Measurements from ENCODE around the gene ATAD2B.

Gene ATAD2B

DNA sequence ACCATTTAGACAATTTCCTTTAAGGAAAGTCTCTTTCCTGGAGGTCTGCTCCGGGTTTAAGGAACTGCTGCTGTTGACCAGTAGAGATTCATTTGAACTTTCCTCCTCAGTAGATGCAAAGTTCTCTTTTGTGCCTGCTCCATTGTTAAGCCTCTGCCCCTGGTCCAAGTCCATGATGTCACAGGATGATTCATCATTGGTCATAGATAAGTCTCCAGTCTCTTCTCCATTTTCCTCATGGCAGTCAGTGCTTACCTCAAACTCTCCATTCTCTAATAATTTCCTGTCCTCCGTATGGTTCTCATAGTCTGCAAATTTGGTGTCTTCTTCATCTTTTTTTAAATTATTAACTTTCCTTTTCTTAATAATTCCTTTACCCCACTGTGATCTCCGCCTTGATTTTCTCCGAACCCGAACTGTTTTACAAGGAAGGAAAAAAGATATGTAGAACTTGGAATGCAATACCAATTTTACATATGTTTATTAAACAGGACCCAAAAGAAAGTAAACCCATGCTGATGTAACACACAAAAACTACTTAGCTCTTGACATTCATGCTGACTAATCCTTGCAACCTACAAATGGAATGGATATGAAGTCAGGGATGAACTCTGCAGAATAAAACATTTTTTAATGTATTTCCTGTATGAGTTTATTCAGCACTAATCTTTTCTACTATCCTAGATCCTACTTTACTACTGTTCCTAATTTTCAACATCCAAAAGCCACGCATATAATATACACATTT, 169.1 kb downstream of the ATAD2B start:
- peaks cover 0 to 5% of the 10 kb centered on the region in 2 experiments for H3K36me3 ChIP-seq (ENCODE audit: control insufficient read depth in 1 of 2, insufficient read depth in 2 of 2, low read length in 2 of 2)
- no peak overlapping the region for H2BK12ac ChIP-seq (ENCODE audit: low read length)
- DNase-seq, result peak; percentile 23 to 80
- no peak overlapping the region for H2BK120ac ChIP-seq (ENCODE audit: insufficient read depth, low read length, poor library complexity)
- WGBS (ENCODE audit: extremely low coverage, insufficient coverage, insufficient read length), result 100% methylated on average over 3 of the region's 6 CpGs
- no peaks in the 10 kb centered on the region for H3K27me3 ChIP-seq (ENCODE audit: insufficient read depth, low read length)
- no peak overlapping the region for H2AFZ ChIP-seq (ENCODE audit: insufficient read depth, low read length, poor library complexity)
- no peak overlapping the region for H2AK5ac ChIP-seq (ENCODE audit: low read length)
- no peak overlapping the region for H3K18ac ChIP-seq (ENCODE audit: low read length)
- H3K9ac ChIP-seq (ENCODE audit: low read length), result no peak overlapping the region
- H4K91ac ChIP-seq (ENCODE audit: low read depth, low read length), result no peak overlapping the region
- no peak overlapping the region for H3K4me3 ChIP-seq (ENCODE audit: low read depth, low read length)
- no peak overlapping the region for H3K4ac ChIP-seq (ENCODE audit: low read depth, low read length)
- H2BK5ac ChIP-seq (ENCODE audit: low read depth, low read length, poor library complexity), result no peak overlapping the region
- no peaks in the 10 kb centered on the region for H3K79me1 ChIP-seq (ENCODE audit: low read length)
- no peak overlapping the region for H4K12ac ChIP-seq (ENCODE audit: low read depth, low read length)
- no peak overlapping the region for H4K8ac ChIP-seq (ENCODE audit: low read depth, low read length)
- H3K27ac ChIP-seq (ENCODE audit: low read depth, low read length), result no peak overlapping the region
- H3K4me1 ChIP-seq (ENCODE audit: control insufficient read depth in 1 of 2, insufficient read depth in 2 of 2, low read length in 2 of 2), result peaks cover 0 to 2% of the 10 kb centered on the region in 2 experiments
- H3K14ac ChIP-seq (ENCODE audit: low read length), result no peak overlapping the region
- H3K4me2 ChIP-seq (ENCODE audit: low read length), result no peak overlapping the region
- peaks cover 1% of the 10 kb centered on the region for H3K9me3 ChIP-seq (ENCODE audit: insufficient read depth, low read depth, low read length)
- H3K23ac ChIP-seq (ENCODE audit: low read length), result no peak overlapping the region
- no peaks in the 10 kb centered on the region for H3K79me2 ChIP-seq (ENCODE audit: control insufficient read depth, insufficient read depth, low read length, poor library complexity)

GRCh38 chr2:23756593-23757292, 170.2 kb downstream of the ATAD2B start:
- no peak overlapping the region for H2AFZ ChIP-seq (ENCODE audit: insufficient read depth, low read length, poor library complexity)
- H3K9me3 ChIP-seq (ENCODE audit: insufficient read depth, low read depth, low read length), result peaks cover 1% of the 10 kb centered on the region
- no peak overlapping the region for H2BK12ac ChIP-seq (ENCODE audit: low read length)
- no peak overlapping the region for H3K4ac ChIP-seq (ENCODE audit: low read depth, low read length)
- no peak overlapping the region for H3K14ac ChIP-seq (ENCODE audit: low read length)
- no peak overlapping the region for H3K23ac ChIP-seq (ENCODE audit: low read length)
- H4K12ac ChIP-seq (ENCODE audit: low read depth, low read length), result no peak overlapping the region
- DNase-seq, result peak; percentile 64 to 87
- no peak overlapping the region for H2AK5ac ChIP-seq (ENCODE audit: low read length)
- H3K36me3 ChIP-seq (ENCODE audit: control insufficient read depth in 1 of 2, insufficient read depth in 2 of 2, low read length in 2 of 2), result peaks cover 0 to 5% of the 10 kb centered on the region in 2 experiments
- no peaks in the 10 kb centered on the region for H3K79me2 ChIP-seq (ENCODE audit: control insufficient read depth, insufficient read depth, low read length, poor library complexity)
- H3K79me1 ChIP-seq (ENCODE audit: low read length), result no peaks in the 10 kb centered on the region
- H4K8ac ChIP-seq (ENCODE audit: low read depth, low read length), result no peak overlapping the region
- H3K27ac ChIP-seq (ENCODE audit: low read depth, low read length), result no peak overlapping the region
- no peak overlapping the region for H3K18ac ChIP-seq (ENCODE audit: low read length)
- no CpG with 5 or more reads among the region's 7 CpGs for WGBS (ENCODE audit: extremely low coverage, insufficient coverage, insufficient read length)
- no peaks in the 10 kb centered on the region for H3K27me3 ChIP-seq (ENCODE audit: insufficient read depth, low read length)
- H3K4me2 ChIP-seq (ENCODE audit: low read length), result no peak overlapping the region
- H4K91ac ChIP-seq (ENCODE audit: low read depth, low read length), result no peak overlapping the region
- H3K4me3 ChIP-seq (ENCODE audit: low read depth, low read length), result no peak overlapping the region
- H3K4me1 ChIP-seq (ENCODE audit: control insufficient read depth in 1 of 2, insufficient read depth in 2 of 2, low read length in 2 of 2), result peaks cover 0 to 2% of the 10 kb centered on the region in 2 experiments
- no peak overlapping the region for H2BK5ac ChIP-seq (ENCODE audit: low read depth, low read length, poor library complexity)
- H2BK120ac ChIP-seq (ENCODE audit: insufficient read depth, low read length, poor library complexity), result no peak overlapping the region
- no peak overlapping the region for H3K9ac ChIP-seq (ENCODE audit: low read length)

DNA sequence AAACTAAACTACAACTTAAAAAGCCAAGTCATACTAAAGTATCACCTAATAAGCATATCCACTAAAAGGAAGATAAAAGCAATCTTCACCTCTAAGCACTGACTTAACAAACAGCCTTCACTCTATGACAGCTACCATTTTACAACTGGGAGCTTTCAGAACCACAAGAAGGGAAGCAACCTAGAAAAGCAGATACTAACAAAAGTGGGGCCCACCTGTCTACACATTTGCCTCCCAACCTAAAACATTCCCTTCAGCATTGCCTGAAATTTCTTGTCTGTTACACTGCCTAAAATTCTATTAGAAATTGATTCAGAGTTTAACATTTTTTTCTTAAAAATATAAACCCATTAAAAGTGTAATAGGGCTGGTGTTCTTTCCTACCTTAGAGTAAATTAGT, 172.0 kb downstream of the ATAD2B start:
- H3K23ac ChIP-seq (ENCODE audit: low read length), result no peak overlapping the region
- no peak overlapping the region for H3K4me2 ChIP-seq (ENCODE audit: low read length)
- H3K4me3 ChIP-seq (ENCODE audit: low read depth, low read length), result no peak overlapping the region
- H3K79me2 ChIP-seq (ENCODE audit: control insufficient read depth, insufficient read depth, low read length, poor library complexity), result no peaks in the 10 kb centered on the region
- H2BK5ac ChIP-seq (ENCODE audit: low read depth, low read length, poor library complexity), result no peak overlapping the region
- H3K14ac ChIP-seq (ENCODE audit: low read length), result no peak overlapping the region
- no peak overlapping the region for H4K91ac ChIP-seq (ENCODE audit: low read depth, low read length)
- peaks cover 1% of the 10 kb centered on the region for H3K9me3 ChIP-seq (ENCODE audit: insufficient read depth, low read depth, low read length)
- no peak for DNase-seq
- H3K27me3 ChIP-seq (ENCODE audit: insufficient read depth, low read length), result no peaks in the 10 kb centered on the region
- H4K12ac ChIP-seq (ENCODE audit: low read depth, low read length), result no peak overlapping the region
- no peaks in the 10 kb centered on the region for H3K79me1 ChIP-seq (ENCODE audit: low read length)
- no peak overlapping the region for H2AFZ ChIP-seq (ENCODE audit: insufficient read depth, low read length, poor library complexity)
- no peak overlapping the region for H3K4ac ChIP-seq (ENCODE audit: low read depth, low read length)
- no peak overlapping the region for H2BK12ac ChIP-seq (ENCODE audit: low read length)
- no peak overlapping the region for H2BK120ac ChIP-seq (ENCODE audit: insufficient read depth, low read length, poor library complexity)
- H4K8ac ChIP-seq (ENCODE audit: low read depth, low read length), result no peak overlapping the region
- H3K4me1 ChIP-seq (ENCODE audit: control insufficient read depth in 1 of 2, insufficient read depth in 2 of 2, low read length in 2 of 2), result peaks cover 0 to 2% of the 10 kb centered on the region in 2 experiments
- H3K27ac ChIP-seq (ENCODE audit: low read depth, low read length), result no peak overlapping the region
- H3K18ac ChIP-seq (ENCODE audit: low read length), result no peak overlapping the region
- peaks cover 0 to 3% of the 10 kb centered on the region in 2 experiments for H3K36me3 ChIP-seq (ENCODE audit: control insufficient read depth in 1 of 2, insufficient read depth in 2 of 2, low read length in 2 of 2)
- H3K9ac ChIP-seq (ENCODE audit: low read length), result no peak overlapping the region
- H2AK5ac ChIP-seq (ENCODE audit: low read length), result no peak overlapping the region

DNA sequence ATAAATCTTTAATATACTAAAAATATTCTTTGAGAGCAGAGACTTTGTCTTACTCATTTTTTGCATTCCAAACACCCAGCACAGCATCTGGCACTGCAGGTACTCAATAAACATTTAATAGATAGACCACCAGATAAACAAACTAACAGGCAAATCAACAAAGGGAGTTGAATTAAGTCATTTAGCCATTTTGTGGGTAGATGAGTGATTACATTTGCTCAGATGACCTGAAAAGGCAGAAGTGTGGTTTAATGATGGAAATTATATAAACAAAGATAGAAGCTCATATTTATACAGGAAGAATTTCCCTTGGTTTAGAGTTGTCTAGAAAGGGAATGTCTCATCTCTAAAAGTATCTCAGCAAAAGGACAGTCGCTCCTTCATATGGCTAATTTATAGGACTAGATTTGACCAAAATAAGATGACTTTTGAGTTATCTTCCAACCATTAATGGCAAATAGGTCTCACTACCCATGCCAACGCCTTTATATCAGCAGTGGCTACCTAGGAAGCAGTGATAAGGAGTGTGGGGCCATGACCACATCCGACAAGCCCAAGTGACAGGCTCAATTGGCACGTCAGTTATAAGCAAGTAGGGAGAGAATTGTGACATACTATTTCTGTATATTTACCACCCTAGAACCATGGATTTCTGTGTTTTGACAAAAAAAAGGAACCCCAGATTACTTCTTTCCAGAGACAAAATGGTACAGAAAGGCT, 173.5 kb downstream of the ATAD2B start:
- no peak overlapping the region for H3K18ac ChIP-seq (ENCODE audit: low read length)
- H2AK5ac ChIP-seq (ENCODE audit: low read length), result no peak overlapping the region
- H3K79me2 ChIP-seq (ENCODE audit: control insufficient read depth, insufficient read depth, low read length, poor library complexity), result no peaks in the 10 kb centered on the region
- H2BK120ac ChIP-seq (ENCODE audit: insufficient read depth, low read length, poor library complexity), result no peak overlapping the region
- no peak overlapping the region for H3K14ac ChIP-seq (ENCODE audit: low read length)
- H2BK5ac ChIP-seq (ENCODE audit: low read depth, low read length, poor library complexity), result no peak overlapping the region
- H3K4me2 ChIP-seq (ENCODE audit: low read length), result no peak overlapping the region
- DNase-seq, result peak; percentile 19 to 21
- H3K27me3 ChIP-seq (ENCODE audit: insufficient read depth, low read length), result no peaks in the 10 kb centered on the region
- no peak overlapping the region for H3K9ac ChIP-seq (ENCODE audit: low read length)
- peaks cover 0 to 2% of the 10 kb centered on the region in 2 experiments for H3K4me1 ChIP-seq (ENCODE audit: control insufficient read depth in 1 of 2, insufficient read depth in 2 of 2, low read length in 2 of 2)
- no peak overlapping the region for H4K12ac ChIP-seq (ENCODE audit: low read depth, low read length)
- H4K91ac ChIP-seq (ENCODE audit: low read depth, low read length), result no peak overlapping the region
- no peak overlapping the region for H3K23ac ChIP-seq (ENCODE audit: low read length)
- H3K27ac ChIP-seq (ENCODE audit: low read depth, low read length), result no peak overlapping the region
- H2BK12ac ChIP-seq (ENCODE audit: low read length), result no peak overlapping the region
- peaks cover 1% of the 10 kb centered on the region for H3K9me3 ChIP-seq (ENCODE audit: insufficient read depth, low read depth, low read length)
- H4K8ac ChIP-seq (ENCODE audit: low read depth, low read length), result no peak overlapping the region
- no peaks in the 10 kb centered on the region for H3K79me1 ChIP-seq (ENCODE audit: low read length)
- H3K36me3 ChIP-seq (ENCODE audit: control insufficient read depth in 1 of 2, insufficient read depth in 2 of 2, low read length in 2 of 2), result peaks cover 0 to 3% of the 10 kb centered on the region in 2 experiments
- WGBS (ENCODE audit: extremely low coverage, insufficient coverage, insufficient read length), result no CpG with 5 or more reads among the region's 4 CpGs
- no peak overlapping the region for H3K4ac ChIP-seq (ENCODE audit: low read depth, low read length)
- H2AFZ ChIP-seq (ENCODE audit: insufficient read depth, low read length, poor library complexity), result no peak overlapping the region
- no peak overlapping the region for H3K4me3 ChIP-seq (ENCODE audit: low read depth, low read length)
